GM18873 (cell line): Measurements from ENCODE around the gene CRLF2.
A peak's percentile ranks its signal among the peaks of the same experiment; 100 is the strongest.
"Not testable (repeated sequence)": the region's sequence is repeated elsewhere in the genome, so short reads cannot be mapped to it uniquely, and the experiment has no call there.

Experiments used
- ATAC-seq: cut with Tn5 transposase; IDR thresholded peaks from one replicate; pipeline ENCODE4 v1.9.1; 2021; ENCODE audit warnings: mild to moderate bottlenecking, moderate library complexity, moderate number of reproducible peaks; ENCODE audit not compliant: unreplicated experiment, low FRiP score

CRLF2 gene, protein sequence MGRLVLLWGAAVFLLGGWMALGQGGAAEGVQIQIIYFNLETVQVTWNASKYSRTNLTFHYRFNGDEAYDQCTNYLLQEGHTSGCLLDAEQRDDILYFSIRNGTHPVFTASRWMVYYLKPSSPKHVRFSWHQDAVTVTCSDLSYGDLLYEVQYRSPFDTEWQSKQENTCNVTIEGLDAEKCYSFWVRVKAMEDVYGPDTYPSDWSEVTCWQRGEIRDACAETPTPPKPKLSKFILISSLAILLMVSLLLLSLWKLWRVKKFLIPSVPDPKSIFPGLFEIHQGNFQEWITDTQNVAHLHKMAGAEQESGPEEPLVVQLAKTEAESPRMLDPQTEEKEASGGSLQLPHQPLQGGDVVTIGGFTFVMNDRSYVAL

DNA sequence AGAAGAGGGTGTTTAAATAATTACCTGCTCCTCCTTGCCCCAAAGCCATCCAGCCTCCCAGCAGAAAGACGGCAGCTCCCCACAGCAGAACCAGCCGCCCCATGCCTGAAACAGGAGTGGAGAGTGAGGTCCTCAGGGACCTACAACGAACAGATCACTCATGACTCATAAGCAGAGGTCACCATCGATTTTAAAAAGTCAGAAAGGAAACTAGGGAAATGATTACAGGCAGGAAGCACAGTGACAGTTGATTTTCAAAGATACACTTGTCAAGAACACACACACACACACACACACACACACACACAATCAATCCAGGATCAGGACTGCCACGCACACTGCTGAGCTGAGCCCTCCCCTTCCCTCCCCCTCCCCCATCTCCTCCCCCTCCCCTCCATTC is at the start of gene CRLF2:
Gene CRLF2, minus strand, starts transcription at position 118 of the 400 bp plus-strand sequence. Its CDS starts 15 bp downstream, at position 103.
- no peak for ATAC-seq

DNA sequence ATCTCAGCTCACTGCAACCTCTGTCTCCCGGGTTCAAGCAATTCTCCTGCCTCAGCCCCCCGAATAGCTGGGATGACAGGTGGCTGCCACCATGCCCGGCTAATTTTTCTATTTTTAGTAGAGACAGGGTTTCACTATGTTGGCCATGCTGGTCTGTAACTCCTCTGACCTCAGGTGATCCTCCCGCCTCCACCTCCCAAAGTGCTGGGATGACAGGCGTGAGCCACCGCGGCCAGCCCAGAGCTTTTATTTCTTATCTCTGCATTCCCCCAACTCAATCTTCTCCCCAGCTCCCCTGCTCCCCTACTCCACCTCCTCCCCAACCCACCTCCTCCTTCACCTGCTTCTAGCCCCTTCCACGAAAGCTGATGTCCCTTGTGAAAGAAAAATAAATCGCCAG is 49.3 kb upstream of the CRLF2 start:
- ATAC-seq: not testable (repeated sequence)

DNA sequence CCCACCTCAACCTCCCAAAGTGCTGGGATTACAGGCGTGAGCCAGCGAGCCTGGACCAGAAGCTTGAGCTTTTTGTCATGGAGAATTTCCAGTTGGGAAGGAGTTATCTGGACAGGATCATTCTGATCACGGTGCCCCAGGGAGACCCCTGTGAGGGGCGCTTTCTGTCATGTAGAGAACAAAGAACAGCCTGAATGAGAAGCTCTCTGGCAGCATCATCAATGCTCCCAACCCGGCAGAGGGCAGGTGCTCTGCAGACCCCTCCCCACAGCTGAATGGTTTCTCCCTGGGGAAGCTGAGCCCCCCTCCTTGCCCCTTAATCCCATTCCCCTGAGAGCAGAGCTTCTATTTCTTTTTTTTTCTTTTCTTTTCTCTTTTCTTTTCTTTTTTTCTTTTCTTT is 48.8 kb upstream of the CRLF2 start:
- no peak for ATAC-seq

DNA sequence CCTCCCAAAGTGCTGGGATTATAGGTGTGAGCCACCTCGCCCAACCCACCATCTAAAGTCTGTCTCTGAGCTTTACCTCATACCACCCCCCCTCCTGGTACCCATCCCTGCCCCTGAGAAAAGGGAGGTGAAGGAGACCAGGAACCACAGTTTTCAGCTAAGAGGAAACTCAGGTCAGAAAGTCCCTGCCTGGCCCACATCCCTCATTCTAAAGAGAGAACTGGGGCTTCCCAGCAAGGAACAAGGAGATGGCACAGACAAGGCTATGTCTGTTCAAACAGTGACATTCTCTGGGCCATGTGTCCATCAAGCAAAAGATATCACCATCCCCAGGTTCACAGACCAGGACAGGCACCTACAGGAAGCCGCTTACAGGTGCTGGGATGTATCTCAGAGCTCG is 40.4 kb upstream of the CRLF2 start:
- ATAC-seq: no peak

DNA sequence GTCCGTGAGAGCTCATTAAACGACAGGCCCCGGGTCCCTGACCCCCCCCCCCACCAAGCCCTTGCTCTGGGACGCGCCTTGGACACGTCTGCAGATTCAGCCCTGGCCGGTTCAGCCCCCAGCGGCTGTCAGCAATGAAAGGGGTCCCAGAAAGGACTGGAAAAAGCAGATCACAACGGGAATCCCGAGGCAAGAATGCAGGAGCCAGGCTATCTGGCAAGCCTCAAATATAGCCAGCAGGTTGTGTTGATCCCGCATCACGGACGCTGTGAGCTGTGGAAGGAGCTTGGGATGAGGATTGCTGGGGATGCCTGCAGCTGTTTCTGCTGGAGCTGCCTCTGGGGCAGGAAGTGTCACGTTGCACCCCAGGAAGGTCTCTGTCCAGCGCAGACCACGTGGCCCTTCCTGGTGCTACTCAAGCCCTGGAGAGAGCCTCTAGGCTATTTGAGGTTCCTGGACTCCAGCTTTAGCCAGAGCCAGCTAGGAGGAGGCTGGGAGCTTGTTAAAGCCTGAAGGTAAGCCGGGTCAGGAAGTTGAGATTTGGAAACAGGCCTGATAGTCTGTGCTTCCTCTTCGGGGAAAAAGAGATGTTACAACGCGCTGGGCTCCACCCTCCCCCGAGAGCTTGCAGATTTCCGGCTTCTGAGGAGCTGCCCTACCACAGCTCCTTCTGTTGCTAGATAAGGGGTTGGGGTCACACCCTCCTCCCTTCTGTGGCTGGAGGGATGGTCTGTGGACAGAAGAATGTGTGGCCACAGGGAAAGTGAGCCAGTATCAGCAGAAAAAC is 36.8 kb upstream of the CRLF2 start:
- no peak for ATAC-seq

DNA sequence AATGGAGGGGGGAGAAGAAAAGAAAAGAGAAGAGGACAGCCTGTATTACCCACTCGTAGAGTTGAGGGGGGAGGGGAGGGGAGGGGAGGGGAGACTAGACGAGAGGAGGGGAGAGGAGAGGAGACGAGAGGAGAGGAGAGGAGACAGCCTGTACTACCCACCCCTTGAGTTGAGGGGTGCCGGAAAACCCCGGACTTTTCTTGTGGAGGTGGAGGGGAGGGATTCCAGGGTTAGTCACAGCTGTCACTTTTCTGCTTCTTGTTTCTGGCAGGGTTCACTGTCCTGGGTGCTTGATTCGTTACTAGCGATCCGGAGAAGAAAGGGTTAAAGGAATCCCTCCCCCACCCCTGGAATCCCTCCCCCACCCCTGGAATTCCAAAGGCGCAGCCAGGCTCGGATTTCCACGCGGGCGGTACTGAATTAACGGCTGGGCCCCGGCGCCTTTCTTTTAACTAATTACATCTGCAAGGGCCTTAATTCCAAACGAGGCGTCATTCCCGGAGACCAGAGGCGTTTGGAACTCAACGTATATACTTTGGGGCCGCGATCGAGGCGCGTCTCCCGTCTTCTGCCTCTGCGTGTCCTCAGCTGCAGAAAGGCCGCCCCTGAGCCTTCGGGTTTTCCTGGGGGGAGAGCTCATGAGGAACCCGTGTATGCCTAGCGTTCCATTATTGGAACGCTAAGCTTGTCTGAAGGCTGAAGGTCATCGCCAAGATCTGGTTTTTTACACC is 36.0 kb upstream of the CRLF2 start:
- no peak for ATAC-seq

DNA sequence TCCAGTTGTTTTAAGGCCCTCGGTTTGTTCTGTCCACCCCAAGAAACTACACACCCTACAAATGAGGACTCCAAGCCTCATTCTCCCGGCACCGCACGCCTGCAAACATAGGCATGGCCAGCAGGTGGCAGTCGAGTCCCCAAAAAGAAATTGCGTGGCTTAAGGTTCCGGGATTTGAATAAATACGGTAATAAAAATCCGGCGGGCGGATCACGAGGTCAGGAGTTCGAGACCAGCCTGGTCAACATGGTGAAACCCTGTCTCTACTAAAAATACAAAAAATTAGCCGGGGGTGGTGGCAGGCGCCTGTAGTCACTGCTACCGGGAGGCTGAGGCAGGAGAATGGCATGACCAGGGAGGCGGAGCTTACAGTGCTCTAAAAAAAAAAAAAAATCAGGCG is 34.4 kb upstream of the CRLF2 start:
- ATAC-seq: peak; percentile 64

DNA sequence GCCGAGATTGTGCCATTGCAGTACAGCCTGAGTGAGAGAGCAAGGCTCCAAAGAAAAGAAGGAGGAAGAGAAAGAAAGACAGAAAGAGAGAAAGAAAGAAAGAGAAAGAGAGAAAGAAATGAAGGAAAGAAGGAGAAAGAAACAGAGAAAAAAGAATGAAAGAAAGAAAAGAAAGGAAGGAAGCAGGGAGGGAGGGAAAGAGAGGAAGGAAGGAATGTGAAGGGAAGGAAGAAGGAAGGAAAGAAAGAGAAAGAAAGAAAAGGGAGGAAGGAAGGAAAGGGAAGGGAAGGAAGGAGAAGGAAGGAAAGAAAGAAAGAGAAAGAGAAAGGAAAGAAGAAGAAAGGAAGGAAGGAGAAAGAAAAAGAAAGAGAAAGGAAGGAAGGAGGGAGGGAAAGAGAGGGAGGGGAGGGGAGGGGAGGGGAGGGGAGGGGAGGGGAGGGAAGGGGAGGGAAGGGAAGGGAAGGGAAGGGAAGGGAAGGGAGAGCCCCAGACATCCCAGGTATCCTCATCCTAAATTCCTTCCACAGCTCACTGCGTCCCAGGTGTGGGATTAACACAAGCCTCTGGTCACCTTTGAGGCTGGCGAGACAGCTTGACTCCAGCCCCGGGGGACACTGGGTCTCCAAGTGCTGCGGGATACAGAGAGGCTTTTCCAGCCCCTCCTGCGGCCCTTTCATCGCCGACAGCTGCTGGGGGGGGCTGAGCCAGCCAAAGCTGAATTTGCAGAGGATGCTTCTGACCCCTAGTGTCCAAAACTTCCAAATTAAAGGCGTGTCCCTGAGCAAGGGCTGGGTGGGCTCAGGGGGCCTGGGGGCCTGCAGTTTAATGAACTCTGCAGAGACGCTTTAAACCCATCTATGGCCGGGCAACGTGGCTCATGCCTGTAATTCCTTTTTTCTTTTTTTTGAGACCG is 32.0 kb upstream of the CRLF2 start:
- ATAC-seq: no peak

DNA sequence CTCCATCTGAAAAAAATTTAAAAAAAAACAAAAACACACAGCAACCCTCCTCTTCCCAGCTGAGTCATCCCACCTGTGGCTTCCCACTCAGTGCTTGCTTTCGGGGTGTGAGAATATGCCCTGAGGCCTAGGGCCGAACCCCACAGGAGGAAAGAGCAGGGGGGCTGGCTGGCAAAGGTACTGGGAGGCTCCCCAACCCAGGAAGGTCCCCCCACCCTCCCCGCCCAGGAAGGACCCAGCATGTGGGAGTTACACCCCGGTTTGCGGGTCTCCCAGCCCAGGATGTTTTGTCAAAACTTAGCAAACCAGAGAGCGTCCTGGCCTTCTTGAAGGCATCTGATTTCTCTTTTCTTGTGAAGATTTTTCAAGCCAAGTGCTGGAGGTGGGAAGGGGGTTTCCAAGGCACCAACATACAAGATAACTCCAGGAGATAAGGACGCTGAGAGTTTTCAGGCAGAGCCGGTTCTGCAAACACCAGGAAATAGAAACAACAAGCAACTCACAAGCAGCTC is 30.5 kb upstream of the CRLF2 start:
- ATAC-seq: no peak

DNA sequence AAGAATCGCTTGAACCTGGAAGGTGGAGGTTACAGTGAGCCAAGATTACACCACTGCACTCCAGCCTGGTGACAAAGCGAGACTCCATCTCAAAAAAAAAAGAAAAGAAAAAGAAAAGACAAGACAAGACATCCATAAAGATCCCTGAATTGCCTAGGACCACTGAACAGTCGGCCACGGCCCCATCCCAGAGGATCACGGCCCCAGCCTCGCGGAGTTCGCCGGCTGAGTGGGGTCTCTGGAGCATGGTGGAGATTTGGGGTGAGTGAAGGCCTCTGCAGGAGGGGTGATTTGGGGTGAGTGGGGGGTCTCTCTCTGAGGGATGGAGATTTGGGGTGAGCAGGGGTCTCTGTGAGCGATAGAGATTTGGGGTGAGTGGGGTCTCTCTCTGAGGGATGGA is 28.1 kb upstream of the CRLF2 start:
- ATAC-seq: not testable (repeated sequence)

DNA sequence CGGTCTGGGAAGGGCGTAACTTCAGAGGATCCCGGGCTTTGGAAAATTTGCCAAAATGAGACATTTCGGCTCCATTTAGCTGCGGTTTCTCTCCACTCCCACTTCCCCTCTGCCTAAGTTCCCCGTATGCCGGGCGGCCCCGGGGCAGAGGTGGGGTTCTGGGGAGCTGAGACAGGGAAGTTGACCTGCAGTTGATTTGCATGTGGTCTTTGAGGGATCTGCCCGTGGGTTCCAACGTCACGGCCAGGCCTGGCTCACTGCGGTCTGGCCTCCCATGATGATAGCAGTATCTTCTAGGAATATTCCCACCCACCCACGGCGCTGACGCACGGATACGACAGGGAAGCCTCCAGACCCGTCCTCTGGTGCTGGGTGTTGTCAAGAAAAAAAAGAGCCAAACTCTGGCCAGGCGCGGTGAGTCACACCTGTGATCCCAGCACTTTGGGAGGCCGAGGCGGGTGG is 27.3 kb upstream of the CRLF2 start:
- ATAC-seq: no peak

DNA sequence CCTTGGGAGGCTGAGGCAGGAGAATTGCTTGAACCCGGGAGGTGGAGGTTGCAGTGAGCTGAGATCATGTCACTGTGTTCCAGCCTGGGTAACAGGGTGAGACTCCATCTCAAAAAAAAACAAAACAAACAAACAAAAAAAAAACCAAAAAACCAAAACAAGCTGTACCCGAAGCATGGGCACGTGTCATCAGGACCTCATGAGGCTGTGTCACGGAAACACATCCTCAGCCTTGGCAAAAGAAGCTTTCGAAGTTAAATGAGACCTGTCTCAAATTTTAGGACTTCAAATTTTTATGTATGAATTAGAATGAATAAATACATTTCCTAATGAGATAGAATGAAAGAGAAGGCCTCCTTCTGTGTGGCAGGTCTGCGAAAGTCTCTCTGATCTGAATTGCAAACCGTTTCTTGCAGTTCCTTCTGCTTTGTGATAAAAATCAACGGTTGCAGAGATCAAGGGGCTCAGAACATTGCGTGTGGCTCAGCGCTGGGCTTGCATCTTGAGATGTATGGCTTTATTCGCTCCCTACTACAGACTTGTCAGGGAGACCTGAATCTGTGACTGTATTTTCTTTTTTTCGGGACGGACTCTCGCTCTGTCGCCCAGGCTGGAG is 19.5 kb upstream of the CRLF2 start:
- no peak for ATAC-seq

DNA sequence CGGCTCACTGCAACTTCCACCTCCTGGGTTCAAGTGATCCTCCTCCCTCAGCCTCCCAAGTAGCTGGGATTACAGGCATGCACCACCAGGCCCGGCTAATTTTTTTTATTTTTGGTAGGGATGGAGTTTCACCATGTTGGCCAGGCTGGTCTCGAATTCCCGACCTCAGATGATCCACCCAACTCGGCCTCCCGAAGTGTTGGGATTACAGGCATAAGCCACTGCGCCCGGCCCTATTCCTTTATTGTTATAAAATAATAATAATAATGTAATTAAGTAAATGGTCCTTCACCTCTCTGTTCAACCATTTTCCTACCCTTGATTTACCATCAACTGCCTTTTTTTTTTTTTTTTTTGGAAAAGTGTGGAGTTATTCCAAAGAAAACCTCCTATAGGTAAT is 15.7 kb upstream of the CRLF2 start:
- ATAC-seq: not testable (repeated sequence)

DNA sequence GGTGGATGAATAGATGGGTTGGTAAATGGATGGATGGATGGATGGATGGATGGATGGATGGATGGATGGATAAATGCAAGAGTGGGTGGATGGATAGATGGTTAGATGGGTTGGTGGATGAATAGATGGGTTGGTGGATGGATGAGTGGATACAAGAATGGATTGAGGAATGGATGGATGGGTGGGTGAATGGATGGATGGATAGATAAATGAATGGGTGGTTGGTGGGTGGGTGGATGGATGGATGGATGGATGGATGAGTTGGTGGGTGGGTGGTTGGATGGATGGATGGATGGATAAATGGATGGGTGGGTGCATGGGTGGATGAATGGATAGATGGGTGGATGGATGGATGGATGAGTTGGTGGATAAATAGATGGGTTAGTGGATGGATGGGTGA is 13.8 kb upstream of the CRLF2 start:
- ATAC-seq: no peak

DNA sequence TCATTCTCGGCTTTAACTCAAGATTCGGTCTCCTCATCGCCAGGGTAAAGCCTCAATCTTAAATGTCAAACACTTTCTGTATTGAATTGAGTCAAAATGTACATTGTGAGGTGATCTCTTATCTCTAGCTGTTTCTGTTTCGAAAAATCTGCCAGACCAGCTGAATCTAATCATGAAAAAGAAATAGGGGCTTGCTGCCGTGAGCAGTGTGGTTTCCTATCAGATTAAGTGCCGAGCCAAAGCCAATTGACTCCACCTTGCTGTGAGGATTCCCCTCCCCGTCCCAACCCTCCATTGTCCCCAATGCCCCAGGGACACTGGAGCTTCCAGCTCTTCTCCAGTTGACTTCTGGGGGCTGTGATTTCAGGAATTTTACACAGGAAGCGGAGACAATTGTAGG is 12.5 kb upstream of the CRLF2 start:
- no peak for ATAC-seq

DNA sequence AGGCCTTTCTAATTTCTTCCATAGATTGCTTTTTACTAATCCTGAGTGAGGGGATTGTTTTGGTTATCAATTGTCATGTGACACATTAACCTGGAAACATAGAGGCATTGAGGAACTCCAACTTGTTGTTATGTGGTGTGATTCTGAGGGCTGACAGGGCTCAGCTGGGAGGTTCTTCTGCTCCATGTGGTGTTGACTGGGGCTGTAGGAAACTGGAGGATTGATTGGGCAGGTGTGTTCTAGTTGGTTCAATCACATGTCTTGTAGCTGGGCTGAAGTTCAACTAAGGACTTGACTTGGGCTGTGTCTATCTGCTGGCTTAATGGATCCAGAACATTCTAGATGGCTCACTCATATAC is 10.8 kb upstream of the CRLF2 start:
- no peak for ATAC-seq

DNA sequence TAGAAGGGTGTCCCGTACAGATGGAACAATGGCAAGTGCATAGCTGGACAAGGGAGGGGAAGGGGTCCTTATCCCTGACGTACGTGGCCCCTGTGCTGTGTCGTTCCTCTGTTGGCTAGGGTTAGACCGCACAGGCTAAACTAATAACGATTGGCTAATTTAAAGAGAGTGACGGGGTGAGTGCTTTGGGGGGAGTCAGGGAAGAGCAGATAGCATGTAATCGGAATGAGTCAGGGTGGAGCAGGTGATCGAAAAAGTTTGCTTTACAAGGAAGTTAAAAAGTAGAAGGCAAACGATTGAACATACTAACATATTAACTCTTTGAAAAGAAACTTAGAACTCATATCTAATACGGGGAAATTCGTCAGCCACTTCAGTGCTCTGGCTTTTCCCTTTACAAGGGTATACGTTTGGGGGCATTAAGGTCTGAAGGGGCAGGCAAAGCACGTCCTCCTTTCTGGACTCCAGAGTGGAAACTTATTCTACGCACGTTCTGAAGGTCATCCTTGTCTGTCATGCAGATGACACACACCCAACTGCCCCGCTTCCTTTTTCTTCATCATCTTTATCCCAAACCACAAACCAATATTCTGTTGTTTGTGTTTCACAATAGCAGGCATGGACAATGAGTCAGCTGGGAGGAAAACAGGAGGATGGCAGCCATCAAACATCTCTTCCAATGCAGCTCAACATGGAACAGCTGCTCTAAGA is 10.2 kb upstream of the CRLF2 start:
- ATAC-seq: no peak

DNA sequence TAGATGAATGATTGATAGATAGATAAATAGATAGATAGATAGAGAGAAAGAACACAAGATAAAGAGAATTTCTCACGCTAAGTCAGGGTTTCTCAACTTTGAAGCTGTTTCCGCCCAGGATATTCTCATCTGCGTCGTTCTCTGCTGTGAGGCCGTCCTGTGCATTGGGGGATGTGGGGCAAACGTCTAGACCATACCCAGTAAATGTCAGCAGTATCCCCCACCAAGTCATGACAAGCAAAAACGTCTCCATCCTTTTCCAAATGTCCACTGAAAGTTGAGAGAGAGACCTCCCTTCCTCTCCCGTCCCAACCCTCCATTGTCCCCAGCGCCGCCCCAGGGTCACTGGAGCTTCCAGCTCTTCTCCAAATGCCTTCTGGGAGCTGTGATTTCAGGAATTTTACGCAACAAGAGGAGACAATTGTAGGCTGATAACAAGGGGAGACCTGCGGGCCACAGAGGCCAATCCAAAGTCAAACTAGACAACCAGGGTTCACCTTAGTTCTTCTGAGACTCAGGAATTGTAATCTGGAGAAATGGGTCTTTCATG is 8.9 kb upstream of the CRLF2 start:
- ATAC-seq: no peak

DNA sequence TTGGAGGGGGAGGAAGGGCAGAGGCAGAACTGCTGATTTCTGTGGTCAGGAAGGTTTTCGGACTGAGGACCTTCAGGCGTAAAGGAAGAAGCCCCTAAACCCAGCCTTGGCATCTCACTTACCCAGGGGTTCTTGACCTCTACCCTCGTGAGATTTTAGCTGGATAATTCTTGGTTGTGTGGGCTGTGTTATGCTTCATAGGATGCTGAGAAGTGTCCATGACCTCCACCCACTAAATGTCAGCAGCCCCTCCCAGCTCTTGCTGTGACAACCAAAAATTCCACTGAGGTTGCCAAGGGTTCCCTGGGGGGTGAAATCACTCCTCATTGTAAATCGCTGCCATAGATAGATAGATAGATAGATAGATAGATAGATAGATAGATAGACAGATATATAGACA is 5.8 kb upstream of the CRLF2 start:
- no peak for ATAC-seq
